Superior temporal gyrus (tissue), 1 donor: ENCODE results near the gene AK9.

Experiments
- DNase-seq: peaks from one replicate; pipeline ENCODE4 v3.0.0-alpha.2; 2016; ENCODE audit errors: extremely low spot score

Gene AK9

DNA sequence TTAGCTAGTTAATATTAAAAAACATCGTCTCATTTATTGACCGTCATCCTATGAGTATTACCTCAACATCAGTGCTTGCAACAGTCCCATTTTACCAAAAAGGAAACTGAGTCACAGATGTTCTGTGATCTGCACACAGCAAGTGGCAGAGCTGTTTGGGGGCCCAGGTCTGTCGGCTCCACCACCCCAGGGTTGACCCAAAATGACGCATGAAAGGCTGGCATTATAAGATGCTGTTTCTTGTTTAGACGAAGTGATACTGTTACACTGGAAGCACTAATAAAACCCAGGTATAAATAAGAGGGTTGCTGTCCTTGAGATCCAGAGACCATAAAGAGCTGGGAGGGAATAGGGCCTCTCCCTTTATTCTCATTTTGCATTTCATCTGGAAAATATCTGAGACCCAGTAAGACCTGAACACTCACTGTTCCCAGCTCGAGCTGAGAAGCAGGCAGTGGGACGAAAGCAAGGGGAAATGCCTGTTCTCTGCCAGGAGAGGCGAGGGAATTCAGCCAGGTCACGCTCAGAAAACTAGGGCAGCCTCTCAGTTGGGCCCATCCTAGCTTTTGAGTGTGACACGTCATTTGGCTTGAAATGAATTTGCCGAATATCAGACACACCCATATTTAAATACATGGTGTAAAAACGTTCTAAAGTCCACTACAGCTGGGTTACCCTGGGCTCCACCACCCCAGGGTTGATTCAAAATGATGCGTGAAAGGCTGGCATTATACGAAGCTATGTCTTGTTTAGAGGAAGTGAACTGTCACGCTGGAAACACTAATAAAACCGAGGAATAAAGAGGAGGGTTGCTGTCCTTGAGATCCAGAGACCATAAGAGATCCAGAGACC, 234.1 kb downstream of the AK9 start:
- DNase-seq: no peak

DNA sequence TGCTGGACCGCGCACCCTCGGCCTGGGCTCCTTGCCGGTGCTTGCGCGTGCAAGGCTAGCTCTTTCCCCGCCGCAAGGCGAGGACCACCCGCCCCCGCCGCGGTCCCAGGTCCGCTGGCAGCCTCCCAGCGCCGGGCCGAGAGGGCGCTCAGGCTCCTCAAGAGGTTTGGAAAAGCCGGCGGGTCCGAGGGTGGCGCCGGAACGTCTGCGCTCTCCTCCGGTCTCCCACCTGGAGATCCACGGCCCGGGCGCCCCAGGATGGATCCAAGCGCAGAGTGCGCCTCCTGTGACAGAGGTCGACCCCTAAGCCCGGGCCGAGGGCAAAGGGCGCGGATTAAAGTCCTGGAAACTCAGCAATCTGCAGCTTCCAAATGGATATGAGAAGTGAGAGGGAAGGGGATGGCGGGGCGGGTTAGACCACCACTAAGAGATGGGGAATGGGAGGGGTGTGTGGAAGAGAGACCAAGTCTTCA, 234.9 kb downstream of the AK9 start:
- DNase-seq: no peak

DNA sequence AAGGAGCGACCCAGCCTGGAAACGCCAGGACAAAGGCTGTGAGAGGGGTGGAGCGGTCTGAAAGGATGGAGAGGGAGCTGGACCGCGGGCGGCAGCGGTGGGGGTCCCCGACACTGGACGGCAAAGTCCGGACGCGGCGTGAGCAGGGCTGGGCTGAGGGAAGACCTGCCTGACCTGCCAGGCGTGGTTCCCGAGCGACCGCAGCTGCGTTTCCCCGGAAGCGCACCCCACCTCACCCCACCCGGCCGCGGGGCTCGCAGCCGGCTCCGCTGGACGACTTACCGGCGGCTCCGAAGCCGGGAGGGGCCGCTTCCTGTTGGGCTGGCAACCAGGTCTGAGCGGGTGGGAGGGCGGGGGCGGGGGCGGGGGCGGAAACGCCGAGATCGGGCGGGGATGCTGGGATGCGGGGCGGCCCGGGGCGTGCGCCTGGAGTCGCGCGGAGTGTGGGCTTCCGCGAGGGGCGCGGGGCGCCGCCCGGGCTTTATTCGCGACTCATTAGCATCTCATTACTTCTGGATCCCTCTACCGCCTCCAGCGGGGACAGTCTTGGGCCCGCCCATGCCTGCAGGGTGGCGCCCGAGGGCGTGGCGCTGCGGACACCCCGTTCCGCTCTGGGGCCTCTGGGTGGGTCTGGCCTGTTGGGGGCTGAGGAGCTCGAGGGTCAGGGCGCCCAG, 235.4 kb downstream of the AK9 start, which contains the start of gene MICAL1:
Gene MICAL1 (minus strand): TSS at position 336 of the 674 bp plus-strand sequence. CDS start 1,576 bp downstream, outside the sequence.
- no peak for DNase-seq

DNA sequence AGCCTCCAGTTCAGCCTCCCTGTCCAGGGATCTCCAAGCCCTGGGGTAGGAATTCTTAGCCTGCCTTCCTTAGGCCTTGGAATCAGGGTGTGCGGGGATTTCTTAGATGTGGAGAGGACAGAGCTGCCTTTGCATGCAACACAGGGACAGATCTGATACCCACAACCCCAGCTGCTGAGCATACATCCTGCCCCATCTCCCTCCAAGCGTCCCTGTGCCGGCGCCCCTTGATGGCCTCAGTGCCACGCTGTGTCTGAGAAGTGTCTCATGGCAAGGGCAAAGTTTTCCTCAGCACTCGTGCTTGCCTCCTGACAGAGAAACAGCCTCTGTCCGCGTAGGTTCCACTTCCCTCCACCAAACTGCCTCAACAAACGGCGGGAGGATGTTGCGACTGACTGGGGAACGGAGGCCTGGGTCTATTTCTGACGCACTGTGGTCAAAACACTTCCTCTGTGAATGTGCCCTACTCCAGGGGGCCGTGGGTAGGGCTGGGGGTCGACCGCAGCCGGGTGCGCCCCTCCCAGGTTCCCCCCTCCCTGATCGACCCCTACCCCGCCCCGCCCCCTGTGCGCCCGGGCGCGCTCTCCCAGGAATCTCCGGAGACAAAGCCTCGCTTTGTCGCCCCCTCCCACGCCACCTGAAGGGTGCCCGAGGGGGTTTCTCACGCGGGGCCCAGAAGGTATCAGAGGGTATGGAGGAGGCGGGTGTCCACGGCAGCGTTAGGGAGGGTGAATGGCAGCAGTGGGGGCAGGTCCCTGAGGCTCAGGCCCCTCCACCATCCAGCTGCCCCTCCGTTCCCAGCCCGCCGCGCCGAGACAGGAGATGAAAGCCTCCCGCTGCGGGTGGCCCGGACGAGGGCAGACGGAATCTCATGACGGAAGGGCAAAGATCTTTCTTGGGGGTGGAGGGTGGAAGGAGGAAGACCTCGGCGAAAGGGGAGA, 236.2 kb downstream of the AK9 start:
- DNase-seq: peak; percentile 53

DNA sequence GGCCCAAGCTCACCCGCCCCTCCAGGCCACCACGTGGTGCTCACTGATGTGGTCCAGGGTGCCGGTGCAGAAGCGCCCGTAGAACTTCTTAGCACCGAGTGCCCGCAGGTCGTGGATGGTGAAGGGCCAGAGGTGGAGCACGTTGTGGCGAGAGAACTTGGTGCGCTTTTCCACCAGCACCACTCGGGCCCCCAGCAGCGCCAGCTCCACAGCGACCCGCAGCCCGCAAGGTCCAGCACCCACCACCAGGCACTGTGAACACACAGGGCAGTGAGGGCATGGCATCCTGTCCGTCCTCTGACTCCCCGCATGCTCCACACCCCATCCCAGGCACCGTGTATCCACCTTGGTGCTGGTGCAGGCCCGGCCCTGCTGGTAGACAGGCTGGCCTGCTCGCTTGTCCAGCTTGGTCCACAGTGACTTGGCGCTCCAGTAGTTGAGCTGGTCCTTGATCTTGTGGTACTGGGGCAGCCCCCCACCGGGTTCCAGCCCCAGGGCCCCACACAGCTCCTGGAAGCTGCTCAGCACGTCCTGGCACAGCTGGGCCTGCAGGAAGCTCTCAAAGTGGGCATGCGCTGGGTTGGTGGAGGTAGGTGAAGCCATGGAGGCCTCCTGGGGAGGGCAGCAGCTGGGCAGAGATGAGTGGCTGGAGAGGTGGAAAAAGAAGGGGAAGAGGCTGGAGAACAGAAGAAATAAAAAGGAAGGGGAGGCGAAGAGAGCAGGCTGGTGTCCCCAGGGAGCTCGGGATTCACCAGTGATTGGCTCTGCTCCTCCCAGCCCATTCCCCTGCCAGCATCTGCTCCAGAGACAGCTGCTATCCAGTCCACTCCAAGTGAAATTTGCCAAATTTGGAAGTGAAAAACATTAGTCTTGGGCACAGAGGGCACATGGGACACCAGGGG, 237.2 kb downstream of the AK9 start:
- no peak for DNase-seq

DNA sequence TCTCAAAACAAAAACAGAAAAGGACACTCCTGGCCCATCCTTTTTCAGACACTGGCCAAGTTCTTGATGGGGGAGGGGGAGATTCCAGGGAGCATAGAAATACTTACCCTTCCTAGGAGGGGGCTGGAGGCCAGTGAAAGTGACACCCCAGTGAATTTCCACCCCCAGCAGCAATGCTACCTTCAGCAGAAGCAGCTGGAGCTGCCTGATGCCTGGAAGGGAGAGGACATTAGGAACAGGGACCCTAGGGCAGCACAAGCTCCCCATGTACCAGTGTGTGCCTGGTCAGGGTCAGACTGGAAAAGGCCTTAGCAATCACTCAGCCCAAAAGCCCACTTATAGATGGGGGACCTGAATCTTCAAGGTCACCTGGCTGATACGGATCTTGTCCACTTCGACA, 237.8 kb downstream of the AK9 start:
- DNase-seq: no peak

DNA sequence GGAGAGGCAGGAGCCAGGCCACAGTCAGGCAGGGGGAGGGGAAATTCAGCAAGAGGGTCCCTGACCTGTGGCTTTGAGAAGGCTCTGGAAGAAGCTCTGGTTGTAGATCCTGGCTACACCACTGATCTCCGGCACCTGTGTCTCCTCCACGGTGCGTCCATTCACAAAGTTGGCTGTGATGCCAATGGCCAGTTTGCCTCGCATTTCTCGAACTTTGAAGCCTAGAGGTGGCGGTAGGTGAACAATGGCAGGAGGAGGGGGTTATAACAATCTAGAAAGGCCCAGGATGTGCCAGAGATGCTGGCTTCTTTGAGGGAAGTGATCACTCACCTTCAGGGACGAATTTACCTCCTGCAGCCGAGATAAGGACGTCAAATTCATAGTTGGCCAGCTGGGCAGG, 238.8 kb downstream of the AK9 start:
- no peak for DNase-seq

DNA sequence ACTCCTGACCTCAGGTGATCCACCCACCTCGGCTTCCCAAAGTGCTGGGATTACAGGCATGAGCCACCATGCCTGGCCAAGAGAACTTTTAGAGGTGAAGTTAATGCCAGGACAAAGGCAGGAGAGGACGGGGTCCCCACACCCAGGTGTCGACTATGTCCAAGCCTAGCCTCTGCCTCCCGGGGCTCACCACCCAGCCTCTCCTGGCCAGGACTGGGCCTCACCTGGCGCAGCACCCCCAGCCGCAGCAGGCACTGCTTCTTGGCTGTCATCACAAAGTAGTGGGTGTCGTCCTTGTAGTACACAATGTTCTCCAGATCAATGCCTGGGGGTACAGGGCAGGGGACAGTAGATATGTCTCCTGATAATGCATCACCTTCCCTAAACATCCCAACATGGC, 239.6 kb downstream of the AK9 start:
- no peak for DNase-seq

DNA sequence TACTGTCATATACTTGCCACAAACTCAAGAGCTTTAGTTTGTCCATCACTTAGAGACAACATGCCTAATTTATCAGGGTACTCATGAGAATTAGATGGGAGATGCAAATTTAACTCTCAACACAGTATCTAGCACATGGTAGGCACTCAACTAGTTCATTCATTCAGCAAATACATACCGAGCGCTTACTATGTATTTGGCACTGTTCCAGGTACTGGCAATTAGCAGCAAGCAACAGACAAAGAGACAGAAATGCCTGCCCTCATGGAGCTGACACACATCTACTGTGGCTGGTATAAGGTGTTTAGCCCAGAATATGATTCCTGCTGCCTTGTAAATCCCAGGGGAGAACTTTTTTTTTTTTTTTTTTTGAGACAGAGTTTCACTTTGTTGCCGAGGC, 240.2 kb downstream of the AK9 start:
- DNase-seq: no peak

DNA sequence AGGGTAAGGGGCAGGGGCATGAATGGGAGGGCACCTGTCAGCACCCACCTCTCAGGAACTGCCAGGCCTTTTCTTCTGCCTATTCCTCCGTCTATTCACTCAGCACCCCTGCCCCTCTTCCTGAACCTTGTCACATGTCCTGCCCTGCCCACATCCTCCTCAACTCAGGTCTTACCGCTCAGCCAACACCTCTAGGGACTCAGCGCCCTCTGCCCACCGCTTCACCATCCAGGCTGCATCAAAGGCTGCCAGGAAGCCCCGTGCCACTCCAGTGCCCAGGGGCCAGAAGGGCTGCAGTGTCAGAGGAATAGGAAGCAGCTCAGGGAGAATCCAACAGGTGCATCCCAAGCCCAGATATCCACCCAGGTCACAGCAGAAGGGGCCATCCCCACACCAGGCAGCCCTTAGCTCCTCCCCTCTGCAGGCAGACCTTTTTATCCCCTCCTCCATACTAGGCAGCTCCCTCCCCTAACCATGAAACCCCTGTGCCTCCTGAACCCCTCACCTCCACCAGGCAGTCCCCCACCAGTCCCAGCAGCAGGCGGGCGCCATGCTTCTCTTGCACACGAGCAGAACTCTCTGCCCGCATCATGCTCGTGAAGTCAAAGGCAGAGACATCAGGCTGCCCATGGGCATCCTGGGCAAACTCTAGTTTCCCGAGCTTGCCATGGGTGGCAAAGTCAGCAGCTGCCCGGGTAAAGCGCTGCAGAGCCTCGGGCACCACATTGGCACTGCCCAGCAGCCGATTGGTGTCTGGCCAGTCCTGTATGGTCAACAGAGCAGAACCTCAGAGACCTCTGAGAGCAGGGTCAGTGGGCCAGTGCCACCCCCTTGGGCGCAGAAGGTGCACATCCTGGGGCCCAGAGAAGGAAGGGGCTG, 241.0 kb downstream of the AK9 start:
- no peak for DNase-seq

DNA sequence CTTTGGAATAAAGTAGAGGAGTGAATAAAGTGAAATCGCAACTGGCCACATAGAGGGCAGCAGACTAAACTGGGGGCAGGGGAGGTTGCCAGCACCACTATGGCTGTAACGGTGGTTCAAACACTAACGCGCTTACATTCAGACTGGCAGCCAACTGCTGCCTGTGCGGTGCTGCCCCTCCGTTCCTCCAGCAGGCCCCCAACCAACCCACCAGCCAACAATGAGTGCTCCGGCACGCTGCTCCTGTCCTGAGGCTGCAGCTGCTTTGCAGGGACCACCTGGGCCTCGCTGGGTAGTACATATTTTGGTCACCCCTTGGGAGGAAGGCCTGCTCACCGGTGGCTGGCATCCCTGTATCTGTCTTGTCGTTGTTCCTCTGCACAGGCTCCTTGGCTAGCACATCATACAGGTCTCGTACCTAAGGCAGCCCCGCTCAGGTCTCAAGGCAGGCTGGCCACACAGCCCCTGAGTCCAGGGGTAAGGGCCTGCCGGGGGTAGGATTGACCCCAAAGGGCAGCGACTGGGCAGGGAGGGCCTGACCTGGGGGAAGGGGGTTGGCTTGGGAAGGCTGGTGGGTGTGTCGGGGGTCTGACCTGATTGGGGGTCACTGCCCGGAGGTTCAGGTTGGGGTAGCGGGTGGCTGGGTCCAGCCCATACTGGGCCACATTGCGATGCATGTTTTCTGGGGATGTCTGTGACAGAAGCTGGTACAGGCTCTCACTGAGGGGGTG, 241.8 kb downstream of the AK9 start:
- DNase-seq: no peak

DNA sequence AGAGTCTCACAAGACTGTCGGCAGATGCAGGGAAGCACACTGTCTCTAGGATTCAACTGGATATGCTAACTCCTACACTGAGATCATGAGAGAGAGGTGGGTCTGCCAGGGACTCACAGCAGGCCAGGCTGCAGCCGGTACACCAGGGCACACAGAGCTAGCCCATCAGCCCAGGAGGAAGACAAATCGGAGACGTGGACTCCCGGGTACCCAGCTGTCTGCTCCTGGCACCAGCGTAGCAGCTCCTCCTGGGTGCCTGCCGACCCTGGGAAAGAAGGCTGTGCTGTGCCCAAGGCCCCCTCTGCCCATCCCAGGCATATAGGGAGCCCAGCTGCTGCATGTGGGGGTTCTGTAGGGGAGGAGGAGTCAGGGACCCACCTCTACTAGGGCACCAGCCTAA, 242.4 kb downstream of the AK9 start:
- DNase-seq: no peak

DNA sequence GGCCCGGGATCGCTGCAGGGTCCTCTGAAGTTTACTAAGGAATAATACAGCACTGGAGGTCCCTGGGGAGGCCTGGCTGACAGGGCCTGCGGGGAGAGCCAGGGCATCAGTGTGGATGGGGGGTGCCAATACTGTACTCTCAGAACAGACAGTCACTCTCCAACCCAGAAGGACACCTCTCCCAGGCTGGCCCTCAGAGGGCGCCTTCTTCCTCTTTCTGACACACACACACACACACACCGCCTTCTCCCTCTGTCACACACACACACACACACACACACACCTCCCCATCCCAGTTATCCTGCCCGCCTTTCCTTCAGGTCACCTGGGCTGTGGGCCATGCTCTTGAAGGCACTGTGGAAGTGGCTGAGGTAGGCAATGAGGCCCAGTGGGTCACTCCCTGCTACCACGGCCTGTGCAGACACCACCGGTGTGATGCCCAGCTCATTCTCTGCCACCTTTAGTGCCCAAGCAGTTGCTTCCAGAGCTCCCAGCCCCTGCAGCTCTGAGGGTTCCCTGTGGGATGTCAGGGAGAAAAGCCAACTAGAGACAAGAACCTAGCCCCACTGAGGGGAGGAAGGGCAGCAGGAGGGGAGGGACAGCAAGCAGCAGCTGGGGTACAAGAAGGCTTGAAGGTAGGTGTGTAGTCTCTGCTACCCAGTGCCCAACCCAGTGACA, 243.0 kb downstream of the AK9 start:
- no peak for DNase-seq

DNA sequence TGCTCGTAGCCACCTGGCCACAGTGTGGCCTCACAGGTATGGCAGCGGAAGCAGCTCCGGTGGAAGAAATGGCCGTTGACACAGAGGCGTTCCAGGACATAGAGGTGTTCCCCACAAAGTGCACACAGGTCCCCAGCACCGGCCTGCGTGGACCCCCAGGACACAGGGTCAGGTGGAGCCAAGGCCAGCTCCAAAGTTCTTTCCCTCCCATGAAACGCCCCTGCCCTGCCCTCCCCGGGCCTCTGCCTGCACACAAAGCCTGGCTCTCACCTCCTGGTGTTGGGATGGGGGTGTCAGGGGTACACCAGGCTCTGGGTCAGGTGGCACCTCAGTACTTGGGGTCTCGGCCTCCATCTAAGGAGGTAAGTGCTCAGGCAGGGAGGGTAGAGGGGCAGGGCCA, 243.9 kb downstream of the AK9 start:
- no peak for DNase-seq

DNA sequence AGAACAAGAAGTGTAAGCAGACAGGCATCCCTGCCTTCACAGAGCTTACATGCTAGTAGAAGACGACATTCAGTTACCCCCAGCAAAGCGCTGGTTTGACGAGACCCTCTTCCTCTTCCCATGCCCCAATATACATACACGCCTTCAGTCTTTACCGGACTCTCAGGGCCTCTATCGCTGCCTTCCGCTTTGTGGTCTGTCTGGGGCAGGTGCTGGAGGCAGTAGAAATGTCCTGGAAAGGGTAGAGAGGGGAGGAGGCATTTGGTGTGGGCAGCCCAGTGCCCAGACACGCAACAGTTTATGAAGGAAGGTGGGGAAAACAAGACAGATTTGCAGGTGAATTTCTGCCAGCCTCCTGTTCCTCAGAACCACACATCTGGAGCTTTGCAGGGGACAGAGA, 244.5 kb downstream of the AK9 start:
- DNase-seq: no peak

DNA sequence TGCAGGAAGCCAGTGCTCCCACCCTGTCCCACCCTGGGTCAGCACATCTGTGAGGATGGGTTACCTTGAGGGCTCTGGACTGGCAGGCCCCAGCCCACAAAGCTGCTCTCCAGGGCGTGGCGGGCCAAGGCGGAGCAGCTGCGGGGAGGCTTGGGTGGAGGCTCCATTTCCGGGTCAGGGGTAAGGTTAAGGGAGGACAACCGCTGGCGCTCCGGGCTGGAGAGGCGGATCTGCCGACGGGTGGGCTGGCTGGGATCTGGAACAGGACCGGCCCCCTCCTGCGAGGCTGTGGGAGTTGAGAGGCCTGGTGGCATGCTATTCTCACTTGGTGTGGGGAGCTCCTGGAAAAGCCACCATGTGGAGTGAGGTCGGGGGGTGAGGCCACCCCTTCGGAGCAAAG, 244.9 kb downstream of the AK9 start:
- DNase-seq: no peak

DNA sequence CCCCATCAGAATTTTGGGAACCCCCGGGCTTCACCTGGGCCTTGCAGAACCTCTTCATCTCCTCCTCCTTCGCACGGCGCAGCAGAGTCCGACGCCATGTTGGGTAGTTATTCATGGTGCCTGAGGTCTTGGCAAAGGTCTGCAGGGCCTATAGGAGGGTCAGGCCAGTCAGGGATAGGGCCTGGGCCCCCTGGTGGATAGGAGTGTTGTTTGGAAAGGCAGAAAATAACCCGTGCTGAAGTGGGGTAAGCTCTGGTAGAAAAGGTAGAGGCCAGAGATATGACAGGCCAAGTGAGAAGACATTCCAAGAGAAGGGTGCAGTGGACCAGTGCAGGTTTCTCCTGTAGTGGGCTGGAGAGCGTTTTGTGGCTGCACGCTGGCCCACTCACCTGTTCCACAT, 245.6 kb downstream of the AK9 start:
- DNase-seq: no peak

DNA sequence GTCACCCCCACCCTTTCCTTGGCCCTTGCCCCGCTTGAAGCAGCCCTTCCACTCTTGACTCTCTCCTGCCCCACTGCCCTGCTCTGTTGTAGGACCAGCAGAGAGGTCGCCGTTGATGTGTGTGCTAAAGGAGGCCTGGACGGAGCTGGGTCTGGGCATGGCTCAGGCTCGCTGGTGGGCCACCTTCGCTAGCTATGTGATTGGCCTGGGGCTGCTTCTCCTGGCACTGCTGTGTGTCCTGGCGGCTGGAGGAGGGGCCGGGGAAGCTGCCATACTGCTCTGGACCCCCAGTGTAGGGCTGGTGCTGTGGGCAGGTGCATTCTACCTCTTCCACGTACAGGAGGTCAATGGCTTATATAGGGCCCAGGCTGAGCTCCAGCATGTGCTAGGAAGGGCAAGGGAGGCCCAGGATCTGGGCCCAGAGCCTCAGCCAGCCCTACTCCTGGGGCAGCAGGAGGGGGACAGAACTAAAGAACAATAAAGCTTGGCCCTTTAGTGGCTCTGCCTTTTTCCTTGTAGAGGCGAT, 247.5 kb downstream of the AK9 start:
- no peak for DNase-seq
